ENCODE measurements around the gene JAZF1.

GRCh38 chr7:28062197-28062991 is 118.2 kb downstream of the JAZF1 start:
- TF ChIP-seq SUZ12 (IDR thresholded peaks at IDR 0.05; ENCODE audit: extremely low read depth, insufficient read depth, insufficient read length) (no peak), ZNF274 (IDR thresholded peaks at IDR 0.05; ENCODE audit: low read depth, low read length) (no peak), YY1 (IDR thresholded peaks at IDR 0.05; ENCODE audit: insufficient read depth, insufficient read length) (no peak)
